ENCODE results near the gene DIP2C.

- TF ChIP-seq CTCF (IDR thresholded peaks at IDR 0.05) (no peak), POLR2A (IDR thresholded peaks at IDR 0.05) (no peak), POLR2AphosphoS5 (IDR thresholded peaks at IDR 0.05) (no peak)
Measured at GRCh38 chr10:650886-651615, 38.4 kb downstream of the DIP2C start.

Measured in prostate gland (tissue), 2 donors.